HAP-1 (cell line): ENCODE data around the gene LYST.
"Not testable (repeated sequence)": the region's sequence is repeated elsewhere in the genome, so short reads cannot be mapped to it uniquely, and the experiment has no call there.

Experiments used
- DNase-seq, 2 experiments: peaks; one replicate each; pipeline ENCODE4 v3.0.0-alpha.2; 2016 to 2020; ENCODE audit warnings: low spot score in 2 of 2
- H3K27me3 ChIP-seq: fragments of 250-450 bp; sonication (Bioruptor Pico); 2 replicates; pipeline ENCODE4 v1.5.1; 2020; ENCODE audit warnings: low read depth, mild to moderate bottlenecking, moderate library complexity
- H3K36me3 ChIP-seq: fragments of 250-450 bp; sonication (Bioruptor Pico); replicated peaks from 2 replicates; pipeline ENCODE4 v1.5.1; 2020; ENCODE audit warnings: mild to moderate bottlenecking
- H3K4me1 ChIP-seq: fragments of 250-450 bp; sonication (Bioruptor Pico); 2 replicates; pipeline ENCODE4 v1.5.1; 2020; ENCODE audit warnings: mild to moderate bottlenecking
- H3K4me3 ChIP-seq: fragments of 250-450 bp; sonication (Bioruptor Pico); 2 replicates; pipeline ENCODE4 v1.5.1; 2020; ENCODE audit warnings: mild to moderate bottlenecking, moderate library complexity
- H3K9me3 ChIP-seq: fragments of 250-450 bp; sonication (Bioruptor Pico); 2 replicates; pipeline ENCODE4 v1.5.1; 2020; ENCODE audit warnings: mild to moderate bottlenecking, moderate library complexity
- in situ Hi-C: fragments of 300-500 bp; cut with MboI; formaldehyde crosslinking; loops from 3 replicates; pipeline ENCODE4 v1.14.3; 2020; ENCODE audit warnings: low sequenced_read_pairs, inconsistent platforms, mixed read lengths

LYST gene

DNA sequence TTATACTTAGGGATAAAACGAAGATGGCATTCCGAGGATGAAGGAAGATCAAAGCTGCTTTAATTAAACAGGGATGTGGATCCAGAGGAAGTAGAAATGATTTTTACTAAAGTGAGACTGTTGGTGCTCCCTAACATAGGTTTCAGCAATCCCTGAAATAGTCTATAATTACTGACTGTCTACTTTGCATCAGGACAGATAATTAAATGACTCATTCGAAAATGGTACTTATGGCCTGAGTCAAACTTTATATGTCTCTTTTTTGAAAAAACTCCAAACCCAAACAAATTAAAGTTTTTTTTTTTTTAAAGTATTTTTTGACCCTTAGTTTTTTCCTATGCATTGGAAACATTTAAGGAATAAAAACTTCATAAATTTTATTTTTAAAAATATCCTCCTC is 90.3 kb downstream of the LYST start:
- peaks cover 13% of the 10 kb centered on the region for H3K4me1 ChIP-seq
- H3K27me3 ChIP-seq: no peaks in the 10 kb centered on the region
- in situ Hi-C loops: no loop called here
- no peak overlapping the region for H3K4me3 ChIP-seq
- no peaks in the 10 kb centered on the region for H3K36me3 ChIP-seq
- H3K9me3 ChIP-seq: no peaks in the 10 kb centered on the region
- DNase-seq: no peak

DNA sequence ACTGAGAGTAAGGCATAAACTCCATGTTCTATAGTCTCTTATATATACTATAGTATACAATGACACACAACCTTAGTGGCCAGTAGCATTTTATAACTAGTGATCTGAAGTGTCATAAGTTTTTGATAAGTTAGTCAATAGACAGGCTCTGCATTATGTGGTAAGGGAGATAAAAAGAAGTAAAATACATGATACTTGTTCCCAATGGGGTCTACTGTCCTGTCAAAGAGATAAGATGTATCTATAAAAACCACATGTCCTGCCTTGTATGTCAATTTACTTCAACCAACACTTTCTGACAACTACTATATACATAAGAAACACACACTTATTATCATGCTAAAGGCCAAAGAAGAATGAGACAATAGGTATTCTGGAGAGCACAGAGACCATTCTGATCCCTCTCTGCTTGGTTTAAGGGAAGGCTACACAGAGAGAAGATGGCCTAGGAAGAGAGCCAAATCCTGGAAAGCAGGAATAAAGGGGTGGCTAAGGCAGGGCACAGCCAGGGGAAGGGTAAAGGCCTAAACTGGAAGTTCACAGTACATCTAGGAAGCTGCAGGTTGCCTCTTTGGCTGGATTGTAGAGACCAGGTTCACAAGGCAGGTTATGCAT is 91.4 kb downstream of the LYST start:
- in situ Hi-C loops: no loop called here
- H3K36me3 ChIP-seq: no peaks in the 10 kb centered on the region

DNA sequence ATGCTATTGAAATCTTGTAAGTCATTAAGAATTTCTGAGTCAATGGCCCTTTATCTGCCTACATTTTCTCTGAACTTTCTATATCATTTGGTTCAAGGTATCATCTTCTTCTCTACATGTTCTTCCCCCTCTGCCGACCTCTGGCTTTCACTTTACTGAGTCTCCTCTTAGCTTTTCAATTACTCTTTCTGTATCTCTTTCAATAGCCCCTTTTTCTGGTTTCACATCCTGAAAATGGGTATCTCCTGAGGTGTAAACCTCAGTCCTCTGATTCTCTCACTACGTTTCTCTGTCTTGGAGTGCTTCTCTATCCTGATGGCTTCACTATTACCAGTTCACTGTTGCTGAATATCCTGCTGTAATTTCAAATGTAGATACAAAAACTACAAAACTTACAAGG is 98.9 kb downstream of the LYST start:
- Histone ChIP-seq H3K27me3 (no peaks in the 10 kb centered on the region), H3K9me3 (no peaks in the 10 kb centered on the region), H3K4me3 (no peak overlapping the region), H3K36me3 (no peaks in the 10 kb centered on the region), H3K4me1 (no peaks in the 10 kb centered on the region)
- in situ Hi-C loops: no loop called here
- DNase-seq: no peak

More for the DNA sequence above, 91.4 kb downstream of the LYST start:
- Histone ChIP-seq H3K4me1 (peaks cover 13% of the 10 kb centered on the region), H3K27me3 (no peaks in the 10 kb centered on the region), H3K4me3 (no peak overlapping the region), H3K9me3 (no peaks in the 10 kb centered on the region)
- peak; percentile 64 to 94 for DNase-seq

DNA sequence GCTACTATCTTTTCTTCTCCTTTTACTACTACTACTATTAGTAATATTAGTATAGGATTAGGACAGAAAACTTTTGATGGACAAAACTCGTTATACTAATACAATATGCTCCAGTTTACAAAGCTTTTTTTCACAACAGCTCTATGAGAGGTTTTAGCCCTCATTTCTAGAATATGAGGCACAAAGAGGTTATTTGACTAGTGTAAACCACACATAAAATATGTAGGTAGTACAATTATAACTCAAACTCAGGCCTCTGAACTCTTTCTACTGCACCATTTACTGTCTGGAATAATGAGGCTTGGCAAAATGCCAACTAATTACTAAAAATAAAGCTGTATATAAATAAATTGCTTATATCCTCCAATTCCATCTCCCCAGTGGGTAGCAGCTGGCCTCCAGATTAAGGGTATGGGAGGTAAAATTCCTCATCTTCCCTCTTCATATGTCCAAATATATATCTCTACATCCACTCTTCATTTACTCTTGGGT is 99.9 kb downstream of the LYST start:
- Histone ChIP-seq H3K4me1 (no peaks in the 10 kb centered on the region), H3K9me3 (no peaks in the 10 kb centered on the region), H3K36me3 (no peaks in the 10 kb centered on the region), H3K4me3 (no peak overlapping the region), H3K27me3 (no peaks in the 10 kb centered on the region)
- DNase-seq: no peak
- in situ Hi-C loops: no loop called here

DNA sequence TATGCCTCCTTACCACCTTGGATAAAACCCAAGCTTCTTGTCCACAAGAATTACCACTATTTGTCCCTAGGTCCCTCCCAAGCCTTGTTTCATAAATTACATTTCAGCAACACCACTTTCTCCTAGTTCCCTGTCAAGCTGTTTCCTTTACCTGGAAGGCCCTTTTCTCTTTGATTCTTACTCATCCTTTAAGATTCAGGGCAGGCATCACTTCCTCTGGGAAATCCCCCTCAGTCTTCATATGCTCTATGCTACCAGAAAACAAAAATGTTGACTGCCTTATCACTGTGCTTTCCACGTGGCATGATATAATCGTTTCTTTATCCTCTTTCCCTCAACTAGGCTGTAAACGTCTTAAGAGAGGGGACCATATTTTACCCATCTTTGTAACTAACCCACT is 102.7 kb downstream of the LYST start:
- Histone ChIP-seq H3K36me3 (no peaks in the 10 kb centered on the region), H3K4me3 (no peak overlapping the region), H3K27me3 (no peaks in the 10 kb centered on the region), H3K4me1 (no peaks in the 10 kb centered on the region), H3K9me3 (no peaks in the 10 kb centered on the region)
- in situ Hi-C loops: no loop called here
- DNase-seq: no peak

DNA sequence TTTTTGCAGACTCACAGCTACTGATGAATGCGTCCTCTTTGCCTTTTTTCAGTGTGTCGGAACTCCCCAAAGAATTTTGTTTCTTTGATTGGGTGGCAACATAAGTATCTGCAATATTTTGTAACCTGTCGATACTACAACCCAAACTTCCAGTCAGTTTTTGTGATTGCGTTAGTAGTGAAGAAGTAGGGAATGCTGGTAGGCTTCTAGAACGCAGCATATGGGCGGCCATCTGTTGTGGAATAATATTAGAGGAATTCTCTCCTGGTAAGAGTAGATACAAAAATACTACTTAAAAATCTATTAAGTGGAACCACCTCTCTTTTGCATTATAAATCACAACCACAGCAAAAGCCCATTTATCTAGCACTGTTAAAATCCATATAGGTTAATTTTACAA is 107.4 kb downstream of the LYST start:
- Histone ChIP-seq H3K4me3 (no peak overlapping the region), H3K27me3 (no peaks in the 10 kb centered on the region), H3K9me3 (no peaks in the 10 kb centered on the region), H3K36me3 (no peaks in the 10 kb centered on the region), H3K4me1 (no peaks in the 10 kb centered on the region)
- no peak for DNase-seq
- in situ Hi-C loops: no loop called here

DNA sequence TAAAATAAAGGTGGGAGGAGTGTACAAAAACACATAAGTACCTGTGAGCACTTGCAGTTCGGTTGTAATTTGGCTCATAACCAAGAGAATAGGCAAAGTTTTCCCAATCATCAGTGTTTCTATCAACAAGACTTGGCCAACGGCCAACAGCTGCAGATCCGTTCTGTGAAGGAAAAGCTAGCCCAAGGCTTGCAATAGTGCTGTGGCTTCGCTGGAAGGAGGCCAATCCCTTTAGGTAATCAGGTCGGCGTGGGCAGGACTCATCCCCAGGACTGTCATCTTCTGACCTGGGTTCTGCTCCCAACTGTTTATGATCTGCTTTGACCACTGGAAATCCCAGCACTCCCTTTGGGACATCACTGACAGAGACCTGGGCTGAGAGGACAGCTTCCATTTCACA is 107.8 kb downstream of the LYST start:
- Histone ChIP-seq H3K4me3 (no peak overlapping the region), H3K4me1 (no peaks in the 10 kb centered on the region; the same call in 1 of the 2 replicates), H3K9me3 (no peaks in the 10 kb centered on the region), H3K36me3 (no peaks in the 10 kb centered on the region), H3K27me3 (no peaks in the 10 kb centered on the region)
- in situ Hi-C loops: no loop called here
- peak in 1 of 2 experiments; percentile 11 for DNase-seq

DNA sequence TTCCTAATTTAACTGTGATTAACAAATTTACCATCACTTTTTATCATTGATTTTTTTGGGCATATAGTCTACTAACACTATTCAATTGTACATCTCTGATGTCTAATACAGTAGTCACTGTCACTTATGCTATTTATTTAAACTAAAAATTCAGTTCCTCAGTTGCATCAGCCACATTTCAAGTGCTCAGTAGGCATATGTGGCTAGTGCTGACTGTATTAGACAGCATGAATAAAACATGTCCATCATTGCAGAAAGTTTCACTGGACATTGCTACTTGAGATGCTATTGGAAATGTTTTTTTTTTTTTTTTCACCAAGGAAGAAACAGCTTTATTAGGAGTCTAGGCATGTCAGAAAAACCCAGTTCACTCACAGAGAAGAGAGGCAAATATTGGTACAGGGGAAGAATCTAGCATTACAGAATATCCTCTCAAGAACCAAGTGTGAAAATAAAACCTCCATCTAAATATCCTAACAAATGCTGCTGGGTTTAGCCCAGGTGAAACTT is 109.1 kb downstream of the LYST start:
- Histone ChIP-seq H3K27me3 (no peaks in the 10 kb centered on the region), H3K36me3 (no peaks in the 10 kb centered on the region), H3K4me1 (peaks cover 7% of the 10 kb centered on the region), H3K4me3 (no peak overlapping the region), H3K9me3 (no peaks in the 10 kb centered on the region)
- no peak for DNase-seq
- in situ Hi-C loops: no loop called here

DNA sequence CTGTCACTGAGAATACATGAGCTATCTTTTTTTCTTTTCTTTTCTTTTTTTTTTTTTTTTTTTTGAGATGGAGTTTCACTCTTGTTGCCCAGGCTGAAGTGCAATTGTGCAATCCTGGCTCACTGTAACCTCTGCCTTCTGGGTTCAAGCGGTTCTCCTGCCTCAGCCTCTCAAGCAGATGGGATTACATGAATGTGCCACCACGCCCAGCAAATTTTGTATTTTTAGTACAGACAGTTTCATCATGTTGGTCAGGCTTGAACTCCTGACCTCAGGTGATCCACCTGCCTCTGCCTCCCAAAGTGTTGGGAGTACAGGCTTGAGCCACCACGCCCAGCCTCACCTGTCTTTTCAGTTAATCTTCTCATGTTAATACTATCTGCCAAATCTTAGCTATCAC is 112.5 kb downstream of the LYST start:
- DNase-seq, in situ Hi-C loops: not testable (repeated sequence)

DNA sequence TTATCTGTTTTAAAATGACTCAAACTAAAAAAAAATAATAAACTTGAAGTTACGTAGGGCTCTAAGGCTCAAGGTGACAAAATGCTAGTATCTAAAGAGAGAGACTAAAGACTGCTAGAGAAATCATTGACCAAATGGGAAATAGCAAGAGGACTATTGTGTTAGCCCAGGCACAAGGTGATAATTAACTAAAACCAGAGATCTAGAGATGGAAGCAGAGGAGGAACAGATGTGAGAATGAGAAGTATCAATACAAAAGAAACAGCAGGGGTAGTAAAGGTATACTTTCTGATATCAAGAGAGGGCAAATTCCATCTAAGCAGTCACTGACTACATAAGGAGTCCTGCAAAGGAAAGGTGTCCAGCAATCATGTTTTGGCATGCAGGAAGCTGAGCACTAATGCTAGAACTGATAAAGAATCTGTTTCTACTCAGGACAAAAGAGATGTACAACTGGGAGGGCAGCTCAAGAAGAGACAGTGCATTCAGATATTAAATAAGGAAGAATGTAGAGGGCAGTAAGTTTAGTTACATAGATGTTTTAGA is 116.9 kb downstream of the LYST start:
- Histone ChIP-seq H3K4me1 (peaks cover 7% of the 10 kb centered on the region), H3K27me3 (no peaks in the 10 kb centered on the region), H3K4me3 (no peak overlapping the region), H3K36me3 (no peaks in the 10 kb centered on the region), H3K9me3 (no peaks in the 10 kb centered on the region)
- in situ Hi-C loops: no loop called here
- DNase-seq: no peak

More for the DNA sequence above, 112.5 kb downstream of the LYST start:
- not testable (repeated sequence) for H3K9me3 ChIP-seq, H3K36me3 ChIP-seq, H3K27me3 ChIP-seq, H3K4me1 ChIP-seq, H3K4me3 ChIP-seq

DNA sequence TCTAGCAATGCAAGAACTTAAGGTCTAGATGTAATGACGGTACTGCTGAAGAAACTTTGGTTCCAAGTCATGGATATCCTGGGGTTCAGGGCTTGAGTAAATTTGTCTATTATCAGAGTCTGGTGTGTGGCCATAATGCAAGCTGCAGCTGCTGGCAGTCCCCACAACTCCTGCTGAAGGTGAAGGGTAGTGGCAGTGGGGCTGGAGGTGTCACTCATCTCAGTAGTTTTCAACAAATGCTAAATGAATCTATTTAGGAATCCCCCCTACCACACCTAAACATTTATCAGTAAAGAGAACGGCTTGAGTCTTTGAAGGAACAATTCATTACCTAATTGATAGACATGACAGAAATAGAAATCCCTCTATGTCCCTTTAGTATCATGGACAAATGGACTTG is 118.0 kb downstream of the LYST start:
- H3K36me3 ChIP-seq: no peaks in the 10 kb centered on the region
- in situ Hi-C loops: no loop called here
- no peak for DNase-seq
- no peaks in the 10 kb centered on the region for H3K27me3 ChIP-seq
- no peaks in the 10 kb centered on the region for H3K9me3 ChIP-seq
- H3K4me1 ChIP-seq: peaks cover 6% of the 10 kb centered on the region
- no peak overlapping the region for H3K4me3 ChIP-seq

DNA sequence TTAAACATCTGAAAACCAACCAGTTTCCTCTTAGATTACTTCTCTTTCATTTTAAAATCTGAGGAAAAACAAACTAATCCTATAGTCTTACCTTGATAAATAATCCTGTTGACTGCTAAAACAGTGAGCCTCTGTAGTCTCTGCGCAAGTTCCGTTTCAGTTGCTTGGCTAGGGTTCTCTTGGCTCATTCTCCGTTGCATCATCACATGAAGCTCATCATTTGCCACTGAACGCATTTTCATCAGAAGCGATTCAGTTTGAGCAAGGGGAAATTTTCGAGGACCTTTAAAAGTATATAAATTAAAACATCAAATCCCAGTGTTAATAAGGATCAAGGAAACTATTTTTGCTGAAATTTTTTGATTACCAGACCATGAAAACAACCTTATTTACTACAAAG is 120.5 kb downstream of the LYST start:
- Histone ChIP-seq H3K9me3 (no peaks in the 10 kb centered on the region), H3K27me3 (no peaks in the 10 kb centered on the region), H3K36me3 (no peaks in the 10 kb centered on the region), H3K4me1 (no peaks in the 10 kb centered on the region), H3K4me3 (no peak overlapping the region)
- in situ Hi-C loops: no loop called here
- no peak for DNase-seq

DNA sequence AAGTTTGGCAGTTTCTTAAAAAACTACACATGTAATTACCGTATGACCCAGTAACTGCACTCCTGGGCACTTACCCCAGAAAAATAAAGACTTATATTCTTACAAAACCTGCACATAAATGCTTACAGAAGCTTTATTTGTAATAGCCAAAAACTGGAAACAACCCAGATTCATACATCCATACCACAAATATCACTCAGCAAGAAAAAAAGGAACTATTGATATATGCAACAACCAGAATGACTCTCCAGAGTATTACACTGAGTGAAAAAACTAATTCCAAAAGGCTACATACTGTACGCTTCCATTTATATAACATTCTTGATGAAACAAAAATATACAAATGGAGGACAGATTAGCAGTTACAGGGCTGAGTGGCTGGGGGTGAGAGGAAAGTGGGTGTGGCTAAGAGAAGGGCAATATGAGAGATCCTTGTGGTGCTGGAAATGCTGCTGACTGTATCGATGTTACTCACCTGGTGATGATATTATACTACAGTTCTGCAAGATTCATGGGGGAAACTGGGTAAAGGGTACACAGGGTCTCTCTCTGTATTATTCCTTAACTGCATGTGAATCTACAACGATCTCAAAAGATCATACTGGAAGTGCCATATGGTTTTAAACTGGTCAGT is 121.1 kb downstream of the LYST start:
- in situ Hi-C loops: no loop called here
- Histone ChIP-seq H3K36me3 (no peaks in the 10 kb centered on the region), H3K9me3 (no peaks in the 10 kb centered on the region), H3K4me3 (no peak overlapping the region), H3K4me1 (no peaks in the 10 kb centered on the region), H3K27me3 (no peaks in the 10 kb centered on the region)
- DNase-seq: no peak

DNA sequence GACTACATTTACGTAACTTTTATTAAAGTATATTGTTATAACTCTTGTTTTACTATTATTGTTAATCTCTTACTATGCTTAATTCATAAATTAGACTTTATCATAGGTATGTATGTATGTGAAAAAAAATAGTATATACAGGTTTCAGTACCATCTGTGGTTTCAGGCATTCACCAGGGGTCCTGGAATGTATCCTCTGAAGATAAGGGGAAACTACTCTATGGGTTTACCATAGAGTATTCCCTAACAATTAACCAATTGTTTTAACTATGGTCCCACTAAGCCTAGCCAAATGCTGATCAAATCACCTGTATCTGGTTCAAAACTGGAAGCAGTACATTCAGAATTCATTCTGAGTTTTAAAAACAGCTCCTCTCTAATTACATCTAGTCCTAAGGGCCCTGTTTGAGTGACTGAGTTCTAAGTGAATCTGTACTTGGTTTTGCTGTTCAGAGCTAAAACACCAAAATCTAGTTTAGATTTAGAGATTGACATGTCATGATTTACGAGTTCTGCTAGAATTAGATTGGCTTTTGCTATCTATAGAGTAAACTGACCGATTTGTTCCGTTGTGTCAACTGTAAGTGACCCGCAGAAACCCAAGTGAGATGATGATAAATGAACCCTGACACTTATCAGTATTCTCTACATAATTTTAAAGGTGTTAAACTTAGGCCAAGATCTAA is 123.6 kb downstream of the LYST start:
- H3K4me3 ChIP-seq: no peak overlapping the region
- no peak for DNase-seq
- in situ Hi-C loops: no loop called here
- H3K36me3 ChIP-seq: no peaks in the 10 kb centered on the region
- H3K4me1 ChIP-seq: no peaks in the 10 kb centered on the region
- H3K27me3 ChIP-seq: no peaks in the 10 kb centered on the region
- H3K9me3 ChIP-seq: no peaks in the 10 kb centered on the region
